ENCODE results near the gene PDE3B.

DNA sequence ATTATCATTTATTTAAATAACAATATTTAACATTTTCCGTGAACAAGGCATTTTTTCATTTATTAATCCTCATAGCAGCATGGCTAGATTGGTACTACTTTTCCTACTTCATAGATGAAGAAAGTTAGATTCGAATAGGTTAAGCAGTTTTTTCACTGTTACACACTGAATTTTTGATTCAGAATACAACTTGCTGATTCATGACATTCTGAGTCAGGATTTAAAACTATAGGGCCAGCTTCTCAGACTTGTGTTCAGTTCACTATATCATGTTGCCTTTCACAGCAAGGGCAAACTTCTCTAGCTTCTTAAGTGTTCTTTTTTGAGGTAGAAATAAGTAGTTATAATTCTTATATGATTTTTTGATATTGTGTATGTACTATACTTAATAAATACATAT, 216.9 kb downstream of the PDE3B start:
- TF ChIP-seq POLR2A (IDR thresholded peaks at IDR 0.05) (no peak), POLR2AphosphoS5 (IDR thresholded peaks at IDR 0.05) (no peak)
- TF ChIP-seq, protein P1, sequence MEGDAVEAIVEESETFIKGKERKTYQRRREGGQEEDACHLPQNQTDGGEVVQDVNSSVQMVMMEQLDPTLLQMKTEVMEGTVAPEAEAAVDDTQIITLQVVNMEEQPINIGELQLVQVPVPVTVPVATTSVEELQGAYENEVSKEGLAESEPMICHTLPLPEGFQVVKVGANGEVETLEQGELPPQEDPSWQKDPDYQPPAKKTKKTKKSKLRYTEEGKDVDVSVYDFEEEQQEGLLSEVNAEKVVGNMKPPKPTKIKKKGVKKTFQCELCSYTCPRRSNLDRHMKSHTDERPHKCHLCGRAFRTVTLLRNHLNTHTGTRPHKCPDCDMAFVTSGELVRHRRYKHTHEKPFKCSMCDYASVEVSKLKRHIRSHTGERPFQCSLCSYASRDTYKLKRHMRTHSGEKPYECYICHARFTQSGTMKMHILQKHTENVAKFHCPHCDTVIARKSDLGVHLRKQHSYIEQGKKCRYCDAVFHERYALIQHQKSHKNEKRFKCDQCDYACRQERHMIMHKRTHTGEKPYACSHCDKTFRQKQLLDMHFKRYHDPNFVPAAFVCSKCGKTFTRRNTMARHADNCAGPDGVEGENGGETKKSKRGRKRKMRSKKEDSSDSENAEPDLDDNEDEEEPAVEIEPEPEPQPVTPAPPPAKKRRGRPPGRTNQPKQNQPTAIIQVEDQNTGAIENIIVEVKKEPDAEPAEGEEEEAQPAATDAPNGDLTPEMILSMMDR (IDR thresholded peaks at IDR 0.05 in 8 of 11, conservative IDR thresholded peaks at IDR 0.05 in 3 of 11), result no peak
